HG02885 (cell line): ENCODE measurements around the gene PCSK5.
"Not testable (repeated sequence)": the region's sequence is repeated elsewhere in the genome, so short reads cannot be mapped to it uniquely, and the experiment has no call there.

Experiments used
- ATAC-seq: cut with Tn5 transposase; IDR thresholded peaks from one replicate; pipeline ENCODE4 v1.9.1; 2021; ENCODE audit warnings: mild to moderate bottlenecking; ENCODE audit not compliant: unreplicated experiment, poor library complexity

PCSK5 gene

GRCh38 chr9:75958226-75958625 is 67.8 kb downstream of the PCSK5 start:
- ATAC-seq, result no peak

GRCh38 chr9:75960551-75960950 is 70.1 kb downstream of the PCSK5 start:
- ATAC-seq, result no peak

- ATAC-seq, result no peak
Observed at GRCh38 chr9:75962013-75962661, 71.7 kb downstream of the PCSK5 start.

GRCh38 chr9:75962662-75963036 is 72.2 kb downstream of the PCSK5 start:
- ATAC-seq, result no peak

- ATAC-seq, result not testable (repeated sequence)
Observed at GRCh38 chr9:75963321-75963720, 72.8 kb downstream of the PCSK5 start.

- no peak for ATAC-seq
Observed at GRCh38 chr9:75964427-75964826, 74.0 kb downstream of the PCSK5 start.

GRCh38 chr9:75965231-75965630 is 74.8 kb downstream of the PCSK5 start:
- ATAC-seq, result no peak

GRCh38 chr9:75967556-75967955 is 77.1 kb downstream of the PCSK5 start:
- no peak for ATAC-seq

GRCh38 chr9:75974016-75974766 is 83.7 kb downstream of the PCSK5 start:
- ATAC-seq, result no peak

- ATAC-seq, result no peak
Observed at GRCh38 chr9:75975071-75975470, 84.6 kb downstream of the PCSK5 start.

- no peak for ATAC-seq
Observed at GRCh38 chr9:75976549-75976948, 86.1 kb downstream of the PCSK5 start.

GRCh38 chr9:75979362-75979761 is 88.9 kb downstream of the PCSK5 start:
- no peak for ATAC-seq

GRCh38 chr9:75983319-75984045 is 93.0 kb downstream of the PCSK5 start:
- no peak for ATAC-seq

GRCh38 chr9:75985515-75985914 is 95.0 kb downstream of the PCSK5 start:
- ATAC-seq, result no peak

- no peak for ATAC-seq
Observed at GRCh38 chr9:75988663-75989062, 98.2 kb downstream of the PCSK5 start.

GRCh38 chr9:75990156-75990555 is 99.7 kb downstream of the PCSK5 start:
- ATAC-seq, result no peak

GRCh38 chr9:75990576-75991304 is 100.3 kb downstream of the PCSK5 start:
- ATAC-seq, result no peak

- ATAC-seq, result no peak
Observed at GRCh38 chr9:75992482-75993206, 102.2 kb downstream of the PCSK5 start.

GRCh38 chr9:75993434-75993833 is 103.0 kb downstream of the PCSK5 start:
- ATAC-seq, result no peak

GRCh38 chr9:75995066-75995465 is 104.6 kb downstream of the PCSK5 start:
- no peak for ATAC-seq
